ENCODE data around the gene RORC. TPM values are rescaled to one million over a fixed set of nuclear protein-coding genes. Genes with fewer than 3 reads are reported as not detected.

Gene RORC
- polyA plus RNA-seq, 1 donor (not counting 4 experiments of a cell fraction or from before 2014, with no cell fraction given), result 0.12 TPM

DNA sequence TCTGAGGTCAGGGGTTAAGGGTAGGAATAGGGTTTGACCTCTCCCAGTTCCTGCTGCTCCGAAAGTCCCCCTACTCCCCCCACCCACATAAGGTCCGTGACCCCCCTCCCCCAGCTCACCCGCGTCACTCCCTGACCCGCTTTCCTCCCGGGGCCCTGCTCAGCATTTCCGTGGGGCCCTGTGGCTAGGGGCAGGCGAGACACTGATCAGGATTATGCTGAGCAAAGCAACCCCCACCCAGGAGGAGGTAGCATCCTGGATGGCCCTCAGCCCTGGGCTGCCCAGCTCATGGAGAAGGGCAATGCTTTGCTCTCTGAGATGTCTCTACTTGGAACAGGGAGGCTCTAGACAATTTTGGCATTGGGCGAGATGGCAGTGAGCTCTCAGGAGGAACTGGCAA is 3.7 kb downstream of the RORC start:
- H2AFZ ChIP-seq (ENCODE audit: control insufficient read depth, low read length), result no peak overlapping the region
- no peak overlapping the region for H3K27ac ChIP-seq (ENCODE audit: control insufficient read depth, insufficient read depth, low read length)
- peaks cover 22% of the 10 kb centered on the region for H3K4me1 ChIP-seq (ENCODE audit: control insufficient read depth, extremely low read depth, insufficient read depth, low read length)
- FAIRE-seq, result no peak
- no peak overlapping the region for H3K4me2 ChIP-seq (ENCODE audit: control insufficient read depth, extremely low read depth, insufficient read depth, low read depth, low read length)
- H3K9me1 ChIP-seq (ENCODE audit: control insufficient read depth, extremely low read depth, insufficient read depth, low read length), result no peaks in the 10 kb centered on the region
- H4K20me1 ChIP-seq (ENCODE audit: control insufficient read depth, extremely low read depth, insufficient read depth, low read length), result no peaks in the 10 kb centered on the region
- H3K9me3 ChIP-seq (ENCODE audit: control insufficient read depth, low read depth, low read length), result no peaks in the 10 kb centered on the region
- H3K27me3 ChIP-seq (ENCODE audit: control insufficient read depth, extremely low read depth, insufficient read depth, low read length), result no peaks in the 10 kb centered on the region
- dilution Hi-C loops (cut with MboI; ENCODE audit: extremely low pct_ligation_motif_present, low sequenced_read_pairs), result no loop called here
- H3K79me2 ChIP-seq (ENCODE audit: control insufficient read depth, insufficient read depth, low read length), result no peaks in the 10 kb centered on the region
- no peaks in the 10 kb centered on the region for H3K36me3 ChIP-seq (ENCODE audit: control insufficient read depth in 2 of 2, extremely low read depth in 1 of 2, insufficient read depth in 2 of 2, low read length in 2 of 2)
- no peak for DNase-seq (ENCODE audit: low read depth, low spot score)
- H3K9ac ChIP-seq (ENCODE audit: control insufficient read depth, extremely low read depth, insufficient read depth, low read length), result no peak overlapping the region
- H3K4me3 ChIP-seq (ENCODE audit: control insufficient read depth in 2 of 3, extremely low read depth in 1 of 3, insufficient read depth in 2 of 3, low read depth in 1 of 3, low read length in 3 of 3), result no peak overlapping the region
- TF ChIP-seq, protein P1, sequence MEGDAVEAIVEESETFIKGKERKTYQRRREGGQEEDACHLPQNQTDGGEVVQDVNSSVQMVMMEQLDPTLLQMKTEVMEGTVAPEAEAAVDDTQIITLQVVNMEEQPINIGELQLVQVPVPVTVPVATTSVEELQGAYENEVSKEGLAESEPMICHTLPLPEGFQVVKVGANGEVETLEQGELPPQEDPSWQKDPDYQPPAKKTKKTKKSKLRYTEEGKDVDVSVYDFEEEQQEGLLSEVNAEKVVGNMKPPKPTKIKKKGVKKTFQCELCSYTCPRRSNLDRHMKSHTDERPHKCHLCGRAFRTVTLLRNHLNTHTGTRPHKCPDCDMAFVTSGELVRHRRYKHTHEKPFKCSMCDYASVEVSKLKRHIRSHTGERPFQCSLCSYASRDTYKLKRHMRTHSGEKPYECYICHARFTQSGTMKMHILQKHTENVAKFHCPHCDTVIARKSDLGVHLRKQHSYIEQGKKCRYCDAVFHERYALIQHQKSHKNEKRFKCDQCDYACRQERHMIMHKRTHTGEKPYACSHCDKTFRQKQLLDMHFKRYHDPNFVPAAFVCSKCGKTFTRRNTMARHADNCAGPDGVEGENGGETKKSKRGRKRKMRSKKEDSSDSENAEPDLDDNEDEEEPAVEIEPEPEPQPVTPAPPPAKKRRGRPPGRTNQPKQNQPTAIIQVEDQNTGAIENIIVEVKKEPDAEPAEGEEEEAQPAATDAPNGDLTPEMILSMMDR (optimal IDR thresholded peaks at IDR 0.05 in 1 of 3, IDR thresholded peaks at IDR 0.05 in 1 of 3, conservative IDR thresholded peaks at IDR 0.05 in 1 of 3; ENCODE audit: extremely low read depth in 1 of 3, insufficient read depth in 2 of 3, low read length in 3 of 3), result no peak
- TF ChIP-seq EZH2 (IDR thresholded peaks at IDR 0.05; ENCODE audit: low read length), result no peak

DNA sequence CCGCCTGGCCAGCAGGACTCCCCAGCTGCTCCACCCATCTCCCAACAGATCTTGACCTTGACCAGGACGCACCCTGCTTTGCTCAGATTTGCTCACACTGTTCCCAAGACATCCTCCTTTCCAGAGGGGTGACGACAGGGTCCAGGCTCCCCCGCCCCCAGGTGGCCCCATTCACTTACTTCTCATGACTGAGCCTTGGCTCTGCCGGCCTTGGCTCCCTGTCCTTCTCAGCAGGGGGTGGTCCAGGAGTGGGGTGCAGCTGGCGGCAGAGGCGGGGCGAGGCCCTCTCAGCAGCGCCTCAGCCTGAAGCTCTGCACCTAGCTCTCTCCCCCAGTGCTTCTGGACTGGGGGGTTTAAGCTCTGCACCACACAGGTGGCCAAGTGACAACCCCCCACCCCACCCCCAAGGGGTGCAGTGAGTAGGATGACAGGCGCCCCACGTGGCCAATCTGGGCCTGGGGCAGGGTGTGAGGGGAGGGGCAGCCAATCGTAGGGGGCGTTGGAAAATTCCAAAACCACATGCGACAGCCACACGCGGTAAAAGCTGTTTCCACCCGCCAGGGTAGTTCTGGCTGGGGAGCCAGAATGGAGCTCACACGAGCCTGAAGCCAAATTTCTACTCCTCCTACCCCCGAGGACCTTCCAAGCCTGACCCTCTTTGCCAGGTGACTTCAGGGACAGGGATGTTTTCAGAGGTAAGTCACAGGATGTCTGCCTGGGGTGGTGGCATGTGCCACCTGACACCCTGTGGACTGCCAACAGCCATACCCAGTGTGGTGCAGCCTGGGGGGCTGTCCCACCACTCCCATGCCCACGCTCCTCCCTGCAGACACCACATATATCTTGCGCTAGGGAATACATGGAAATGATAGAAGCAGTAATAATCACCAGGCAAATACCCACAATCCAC is 5.6 kb downstream of the RORC start:
- no peak for TF ChIP-seq EZH2 (IDR thresholded peaks at IDR 0.05; ENCODE audit: low read length)
- TF ChIP-seq, protein P1 (optimal IDR thresholded peaks at IDR 0.05 in 1 of 3, IDR thresholded peaks at IDR 0.05 in 1 of 3, conservative IDR thresholded peaks at IDR 0.05 in 1 of 3; ENCODE audit: extremely low read depth in 1 of 3, insufficient read depth in 2 of 3, low read length in 3 of 3), result no peak
- H4K20me1 ChIP-seq (ENCODE audit: control insufficient read depth, extremely low read depth, insufficient read depth, low read length), result no peaks in the 10 kb centered on the region
- no peak overlapping the region for H3K9ac ChIP-seq (ENCODE audit: control insufficient read depth, extremely low read depth, insufficient read depth, low read length)
- dilution Hi-C loops (cut with MboI; ENCODE audit: extremely low pct_ligation_motif_present, low sequenced_read_pairs), result no loop called here
- no peaks in the 10 kb centered on the region for H3K36me3 ChIP-seq (ENCODE audit: control insufficient read depth in 2 of 2, extremely low read depth in 1 of 2, insufficient read depth in 2 of 2, low read length in 2 of 2)
- no peak for FAIRE-seq
- H3K27me3 ChIP-seq (ENCODE audit: control insufficient read depth, extremely low read depth, insufficient read depth, low read length), result no peaks in the 10 kb centered on the region
- H3K4me1 ChIP-seq (ENCODE audit: control insufficient read depth, extremely low read depth, insufficient read depth, low read length), result peaks cover 14% of the 10 kb centered on the region
- no peak for DNase-seq (ENCODE audit: low read depth, low spot score)
- H3K4me2 ChIP-seq (ENCODE audit: control insufficient read depth, extremely low read depth, insufficient read depth, low read depth, low read length), result no peak overlapping the region
- no peak overlapping the region for H3K27ac ChIP-seq (ENCODE audit: control insufficient read depth, insufficient read depth, low read length)
- H2AFZ ChIP-seq (ENCODE audit: control insufficient read depth, low read length), result no peak overlapping the region
- no peaks in the 10 kb centered on the region for H3K9me3 ChIP-seq (ENCODE audit: control insufficient read depth, low read depth, low read length)
- H3K9me1 ChIP-seq (ENCODE audit: control insufficient read depth, extremely low read depth, insufficient read depth, low read length), result no peaks in the 10 kb centered on the region
- H3K4me3 ChIP-seq (ENCODE audit: control insufficient read depth in 2 of 3, extremely low read depth in 1 of 3, insufficient read depth in 2 of 3, low read depth in 1 of 3, low read length in 3 of 3), result no peak overlapping the region
- no peaks in the 10 kb centered on the region for H3K79me2 ChIP-seq (ENCODE audit: control insufficient read depth, insufficient read depth, low read length)

Data from keratinocyte (primary cell).